GM19468 (cell line): Measurements from ENCODE around the gene CYTH2.
"Not testable (repeated sequence)": the region's sequence is repeated elsewhere in the genome, so short reads cannot be mapped to it uniquely, and the experiment has no call there.

Source experiments
- ATAC-seq: cut with Tn5 transposase; IDR thresholded peaks from one replicate; pipeline ENCODE4 v1.9.1; 2021; ENCODE audit warnings: mild to moderate bottlenecking, moderate library complexity, moderate number of reproducible peaks; ENCODE audit not compliant: unreplicated experiment; ENCODE audit errors: extremely low read depth

The CYTH2 gene

DNA sequence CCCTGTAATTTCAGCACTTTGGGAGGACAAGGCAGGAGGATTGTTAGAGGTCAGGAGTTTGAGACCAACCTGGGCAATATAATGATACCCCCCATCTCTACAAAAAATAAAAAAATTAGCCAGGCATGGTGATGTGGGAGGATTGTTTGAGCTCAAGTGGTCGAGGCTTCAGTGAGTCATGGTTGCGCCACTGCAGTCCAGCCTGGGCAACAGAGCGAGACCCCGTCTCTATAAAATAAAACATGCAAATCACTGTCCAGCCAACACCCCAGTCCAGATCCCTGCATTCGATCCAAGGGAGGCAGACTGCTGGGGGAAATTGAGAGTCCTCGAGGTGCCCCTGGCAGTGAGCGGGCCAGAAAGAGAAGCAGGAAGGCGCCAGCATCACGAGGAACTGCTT, 7.0 kb downstream of the CYTH2 start:
- no peak for ATAC-seq

DNA sequence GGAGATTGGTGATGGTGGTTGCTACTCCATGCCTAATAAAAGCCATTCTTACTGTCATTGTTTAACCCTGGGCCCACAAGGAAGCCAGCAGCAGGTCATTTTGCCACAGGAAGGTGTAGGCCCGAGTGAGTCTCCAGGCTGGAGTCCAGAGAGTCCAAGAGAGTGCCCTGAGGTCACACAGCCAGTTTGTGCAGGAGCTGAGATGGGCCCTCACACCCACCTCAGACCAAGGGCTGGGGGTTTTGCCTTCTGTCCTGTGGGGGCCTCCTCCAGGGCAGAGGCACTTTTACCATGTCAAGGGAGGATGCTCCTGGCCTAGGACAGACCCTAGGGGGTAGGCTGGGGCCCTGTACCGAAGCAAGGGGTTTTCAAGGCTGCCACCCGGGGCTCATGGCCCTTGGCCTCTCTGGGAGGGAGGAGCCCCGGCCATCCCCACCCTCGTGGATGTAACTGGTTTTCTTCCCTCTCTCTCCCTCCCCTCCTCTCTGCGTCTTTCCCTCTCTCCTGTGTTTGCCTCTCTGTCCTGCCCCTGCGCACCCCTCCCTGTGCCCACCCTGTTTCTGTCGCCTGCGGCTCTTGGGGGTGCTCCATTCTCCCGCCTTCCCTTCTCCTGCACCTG, 8.0 kb downstream of the CYTH2 start:
- no peak for ATAC-seq

DNA sequence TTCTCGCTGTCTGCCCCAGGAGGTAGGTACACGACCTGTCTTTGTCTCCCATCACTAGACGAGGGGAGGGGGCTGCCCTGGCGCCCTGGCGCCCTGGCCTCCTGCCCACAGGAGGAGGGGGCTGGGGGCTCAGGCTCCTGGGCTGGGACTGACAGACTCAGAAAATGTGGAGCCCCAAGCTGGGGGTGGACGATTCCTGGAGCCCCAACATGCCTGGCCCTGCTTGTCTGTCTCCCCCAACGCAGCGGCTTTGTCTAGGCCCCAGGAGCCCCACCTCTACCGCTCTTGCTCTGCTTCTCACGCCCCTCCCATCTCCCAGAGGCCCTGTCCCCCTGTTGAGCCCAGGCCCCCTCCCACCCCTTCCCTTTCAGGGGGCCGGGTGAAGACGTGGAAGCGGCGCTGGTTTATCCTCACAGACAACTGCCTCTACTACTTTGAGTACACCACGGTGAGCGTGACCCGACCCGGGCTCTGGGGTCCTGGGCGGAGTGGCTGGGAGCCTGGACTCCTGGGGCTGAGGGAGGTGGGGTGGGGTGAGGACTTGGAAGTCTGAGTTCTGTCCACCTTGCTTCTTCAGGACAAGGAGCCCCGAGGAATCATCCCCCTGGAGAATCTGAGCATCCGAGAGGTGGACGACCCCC, 8.6 kb downstream of the CYTH2 start:
- ATAC-seq = no peak

DNA sequence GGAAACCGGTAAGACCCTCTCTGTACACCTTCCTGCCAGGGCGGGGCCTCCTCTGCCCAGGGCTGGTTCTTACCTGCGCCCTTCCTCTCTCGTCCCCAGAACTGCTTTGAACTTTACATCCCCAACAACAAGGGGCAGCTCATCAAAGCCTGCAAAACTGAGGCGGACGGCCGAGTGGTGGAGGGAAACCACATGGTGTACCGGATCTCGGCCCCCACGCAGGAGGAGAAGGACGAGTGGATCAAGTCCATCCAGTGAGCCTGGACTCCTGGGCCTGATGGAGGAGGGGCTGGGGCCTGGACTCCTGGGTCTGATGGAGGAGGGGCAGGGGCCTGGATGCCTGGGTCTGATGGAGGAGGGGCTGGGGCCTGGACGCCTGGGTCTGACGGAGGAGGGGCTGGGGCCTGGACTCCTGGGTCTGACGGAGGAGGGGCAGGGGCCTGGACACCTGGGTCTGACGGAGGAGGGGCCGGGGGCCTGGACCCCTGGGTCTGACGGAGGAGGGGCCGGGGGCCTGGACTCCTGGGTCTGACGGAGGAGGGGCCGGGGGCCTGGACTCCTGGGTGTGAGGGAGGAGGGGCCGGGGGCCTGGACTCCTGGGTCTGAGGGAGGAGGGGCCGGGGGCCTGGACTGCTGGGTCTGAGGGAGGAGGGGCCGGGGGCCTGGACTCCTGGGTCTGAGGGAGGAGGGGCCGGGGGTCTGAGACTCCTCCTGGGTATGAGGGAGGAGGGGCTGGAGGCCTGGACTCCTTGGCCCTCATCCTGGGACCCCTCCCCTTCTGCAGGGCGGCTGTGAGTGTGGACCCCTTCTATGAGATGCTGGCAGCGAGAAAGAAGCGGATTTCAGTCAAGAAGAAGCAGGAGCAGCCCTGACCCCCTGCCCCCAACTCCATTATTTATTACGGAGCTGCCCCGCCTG, 9.4 kb downstream of the CYTH2 start:
- no peak for ATAC-seq

GRCh38 chr19:48479686-48480085, 10.5 kb downstream of the CYTH2 start:
- ATAC-seq = no peak

DNA sequence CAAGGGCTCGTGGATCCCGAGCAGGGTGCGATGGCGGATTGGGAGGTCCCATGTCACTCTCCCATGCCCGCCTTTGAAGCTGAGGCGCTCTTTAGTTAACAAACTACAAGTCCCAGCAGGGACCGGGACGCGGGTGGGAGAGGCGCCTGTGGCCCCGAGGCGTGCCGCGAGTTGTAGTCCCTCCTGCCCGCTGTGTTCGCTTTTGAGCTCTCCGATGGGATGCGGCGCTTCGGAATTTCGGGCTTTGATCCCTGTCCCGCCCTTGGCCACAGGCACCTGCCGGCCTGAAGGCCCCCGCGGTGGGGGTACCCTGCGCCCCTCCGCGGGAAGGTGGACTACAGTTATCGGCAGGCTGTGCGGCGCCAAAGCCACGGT, 11.0 kb downstream of the CYTH2 start:
- ATAC-seq = no peak

DNA sequence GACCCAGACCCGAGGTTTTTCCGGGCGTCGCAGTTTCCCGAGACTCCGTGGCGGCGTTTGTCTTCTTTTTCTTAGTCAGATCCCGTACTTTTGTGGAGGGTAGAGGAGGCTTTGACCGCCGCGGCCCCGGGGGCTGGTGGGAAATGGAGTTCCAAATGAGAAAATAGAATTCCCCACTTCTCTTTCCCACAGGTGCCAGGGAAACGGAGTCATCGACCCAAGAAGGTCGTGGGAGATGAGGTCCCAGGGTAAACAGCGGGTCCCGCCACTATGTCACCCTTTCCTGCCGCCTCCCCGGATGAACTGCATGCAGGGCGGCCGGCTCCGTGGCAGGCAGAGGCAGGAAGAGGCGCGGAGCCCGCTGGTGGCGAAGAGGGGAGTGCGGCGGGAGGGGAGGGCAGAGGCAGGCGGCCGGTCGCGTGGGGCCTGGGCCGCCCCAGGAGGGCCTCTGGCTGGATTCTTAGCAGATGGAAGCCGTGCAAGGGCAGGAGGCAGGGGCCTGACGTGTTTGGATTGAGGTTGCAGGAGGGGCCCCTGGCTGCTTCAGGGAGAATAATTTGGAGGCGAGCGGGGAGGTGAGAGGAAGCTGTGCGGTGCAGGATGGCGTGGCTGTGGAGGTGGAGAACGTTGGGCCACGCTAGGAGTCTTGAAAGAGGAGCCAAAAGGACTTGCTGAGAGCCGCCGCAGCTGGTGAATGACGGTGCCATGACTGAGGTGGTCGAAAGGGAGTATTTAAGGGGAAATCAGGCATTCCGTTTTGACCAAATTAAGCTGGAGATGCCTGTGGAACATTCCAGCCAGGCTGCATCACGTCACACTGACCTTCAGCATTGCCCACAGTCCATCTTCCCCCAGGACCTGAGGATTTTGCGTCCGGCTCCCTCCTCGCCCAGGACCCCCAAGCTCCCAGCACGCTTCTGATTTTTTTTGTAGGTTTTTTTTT, 11.7 kb downstream of the CYTH2 start:
- no peak for ATAC-seq

GRCh38 chr19:48481846-48482639, 12.9 kb downstream of the CYTH2 start:
- no peak for ATAC-seq

- ATAC-seq = no peak
Measured at GRCh38 chr19:48483301-48483700, 14.1 kb downstream of the CYTH2 start.

GRCh38 chr19:48484247-48484893, 15.2 kb downstream of the CYTH2 start:
- no peak for ATAC-seq

DNA sequence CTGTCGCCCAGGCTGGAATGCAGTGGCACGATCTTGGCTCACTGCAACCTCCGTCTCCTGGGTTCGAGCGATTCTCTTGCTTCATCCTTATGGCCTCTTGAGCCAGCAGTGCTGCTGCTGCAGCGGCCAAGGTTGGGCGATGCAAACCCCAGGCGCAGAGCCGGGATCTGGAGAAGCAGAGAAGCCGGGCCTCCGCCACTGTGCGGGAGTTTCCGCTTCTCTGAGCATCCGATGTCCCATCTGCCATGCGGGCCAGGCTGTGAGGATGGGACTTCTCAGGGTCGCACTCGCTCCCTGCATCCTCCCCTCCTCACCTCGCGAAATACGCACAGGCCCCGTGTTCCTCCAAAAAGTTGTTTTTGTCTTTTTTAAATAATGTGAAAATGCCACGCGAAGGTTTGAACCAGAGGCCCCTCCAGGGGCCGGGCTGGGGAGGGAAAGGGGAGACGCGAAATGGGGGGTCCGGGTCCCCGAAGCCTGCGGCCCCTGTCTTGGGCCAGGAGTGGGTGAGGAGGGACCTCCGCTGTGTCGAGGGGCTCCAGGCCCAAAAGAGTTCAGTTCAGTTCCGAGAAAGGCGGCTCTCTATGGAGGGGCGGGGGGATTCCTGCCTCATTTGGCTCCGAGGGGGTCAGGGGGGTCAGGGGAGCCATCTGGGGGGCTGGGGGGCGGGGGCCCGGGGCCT, 15.9 kb downstream of the CYTH2 start:
- ATAC-seq = no peak

DNA sequence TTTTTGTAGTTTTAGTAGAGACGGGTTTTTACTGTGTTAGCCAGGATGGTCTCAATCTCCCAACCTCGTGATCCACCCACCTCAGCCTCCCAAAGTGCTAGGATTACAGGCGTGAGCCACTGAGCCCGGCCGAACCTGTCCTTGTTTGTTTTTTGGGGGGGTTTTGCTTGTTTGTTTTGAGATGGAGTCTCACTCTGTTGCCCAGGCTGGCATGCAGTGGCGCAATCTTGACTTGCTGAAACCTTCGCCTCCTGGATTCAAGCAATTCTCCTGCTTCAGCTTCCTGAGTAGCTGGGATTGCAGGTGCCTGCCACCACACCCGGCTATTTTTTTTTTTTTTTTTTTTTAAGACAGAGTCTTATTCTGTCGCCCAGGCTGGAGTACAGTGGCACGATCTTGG, 17.5 kb downstream of the CYTH2 start:
- ATAC-seq = not testable (repeated sequence)

- ATAC-seq = no peak
Measured at GRCh38 chr19:48487544-48487943, 18.4 kb downstream of the CYTH2 start.

DNA sequence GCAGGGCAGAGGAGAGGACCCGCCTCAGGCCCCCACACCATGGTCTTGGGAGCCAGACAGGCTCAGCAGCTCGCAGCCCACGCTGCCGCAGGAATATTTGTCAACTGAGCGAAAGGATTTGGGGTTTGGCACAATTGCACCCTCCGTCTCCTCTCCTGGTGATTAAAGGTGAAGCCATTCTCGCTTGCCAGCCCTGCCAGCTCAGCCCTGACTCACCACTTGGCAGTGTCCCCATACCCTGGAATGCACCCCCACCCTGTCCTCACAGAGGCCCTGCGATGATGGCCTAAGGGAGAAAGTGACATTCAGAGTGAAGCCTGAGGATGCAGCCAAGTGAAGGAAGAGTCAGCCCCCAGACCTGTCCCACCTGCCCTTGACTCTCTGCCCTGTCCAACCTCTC, 18.8 kb downstream of the CYTH2 start:
- ATAC-seq = no peak

DNA sequence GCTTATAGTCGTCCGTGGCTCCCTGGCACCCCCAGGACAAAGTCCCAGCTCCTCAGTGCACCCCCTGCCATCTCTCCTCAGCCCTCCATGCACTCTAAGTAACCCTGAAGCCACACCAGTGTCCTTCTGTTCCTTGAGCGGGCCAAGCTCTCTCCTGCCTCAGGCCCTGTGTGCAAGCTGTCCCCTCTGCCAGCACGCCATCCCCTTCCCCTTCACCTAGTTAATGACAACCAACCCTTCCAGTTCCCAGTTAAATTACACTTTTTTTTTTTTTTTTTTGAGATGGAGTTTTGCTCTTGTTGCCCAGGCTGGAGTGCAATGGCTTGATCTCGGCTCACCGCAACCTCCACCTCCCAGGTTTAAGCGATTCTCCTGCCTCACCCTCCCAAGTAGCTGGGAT, 19.3 kb downstream of the CYTH2 start:
- ATAC-seq = not testable (repeated sequence)

- ATAC-seq = no peak
Measured at GRCh38 chr19:48489608-48490216, 20.5 kb downstream of the CYTH2 start.

DNA sequence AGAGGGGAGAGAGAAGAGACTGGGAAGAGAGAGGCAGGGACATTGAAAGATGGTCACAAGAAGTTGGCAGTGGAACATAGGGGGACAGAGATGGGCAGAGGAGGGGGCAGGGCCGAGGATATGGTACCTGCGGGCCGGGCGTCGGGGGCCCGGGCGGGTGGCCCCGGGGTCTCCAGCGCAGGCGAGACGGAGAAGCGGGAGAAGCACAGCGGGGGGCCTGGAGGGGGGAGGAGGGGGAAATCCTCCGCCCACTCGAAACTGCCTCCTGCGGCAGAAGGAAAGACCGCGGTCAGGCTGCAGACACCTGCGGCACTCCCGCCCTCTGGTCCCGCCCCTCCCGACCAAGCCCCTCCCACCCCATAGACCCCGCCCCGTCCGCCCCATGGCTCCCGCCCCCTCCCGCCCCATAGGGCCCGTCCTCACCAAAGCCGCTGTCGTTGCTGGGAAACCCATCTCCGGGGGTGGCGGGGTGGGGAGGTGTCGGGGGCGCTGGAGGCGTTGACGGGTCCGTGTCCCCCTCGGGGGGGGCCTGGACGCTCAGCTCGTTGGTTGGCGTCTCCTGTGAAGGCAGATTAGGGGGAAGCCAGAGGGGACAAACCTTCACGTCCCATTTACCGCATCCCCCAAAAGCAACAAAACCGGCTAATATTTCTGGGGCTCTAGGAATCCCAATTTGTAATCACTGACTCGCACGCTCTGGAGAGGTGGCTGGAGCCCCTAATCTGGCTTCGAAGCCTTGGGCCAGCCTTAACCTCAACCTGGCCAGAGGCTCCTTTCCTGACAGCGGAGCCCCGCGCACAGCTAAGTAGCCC, 22.0 kb downstream of the CYTH2 start:
- ATAC-seq = no peak
